GM12878 (cell line): ENCODE measurements around the gene KIFBP. TPM values are rescaled to one million over a fixed set of nuclear protein-coding genes. Genes with fewer than 3 reads are reported as not detected.

Experiments
- ATAC-seq: fragments of 200-7000 bp; cut with Tn5 transposase; 3 replicates; pipeline ENCODE4 v1.9.1; 2020; ENCODE audit warnings: mild to moderate bottlenecking, moderate library complexity
- BruUV-seq: library from RNA; stranded (reverse); fragments of 400-500 nt; replicated peaks from 2 replicates; lab custom pipeline; 2021; lab: Mats Ljungman, UMichigan
- CTCF ChIA-PET: fragments of 300-600 bp; sonication (Branson Sonifier 250); formaldehyde crosslinking; extraction: SDS; loops from one replicate; lab custom pipeline; 2021; ENCODE audit warnings: inconsistent platforms; lab: Yijun Ruan, JAX
- POLR2A ChIA-PET: fragments of 350-600 bp; formaldehyde crosslinking; extraction: SDS; loops from one replicate; lab custom pipeline; 2021; ENCODE audit warnings: inconsistent platforms; lab: Charles Lee
- RAD21 ChIA-PET: fragments of 300-600 bp; sonication (Branson Sonifier 250); formaldehyde crosslinking; loops from one replicate; lab custom pipeline; 2023; ENCODE audit warnings: antibody characterized with exemption; ENCODE audit not compliant: unreplicated experiment; lab: Charles Lee
- SMC1A ChIA-PET: fragments of 300-600 bp; sonication (Branson Sonifier 250); formaldehyde crosslinking; loops from one replicate; lab custom pipeline; 2023; ENCODE audit not compliant: unreplicated experiment, uncharacterized antibody; lab: Charles Lee
- DNase-seq: peaks from one replicate; pipeline ENCODE4 v3.0.0-alpha.2; 2011; ENCODE audit warnings: low read depth, low spot score
- FAIRE-seq: peaks from 3 replicates; lab custom pipeline; 2011; peaks lifted over from hg19 to GRCh38; lab: Jason Lieb, UNC
- H2AFZ ChIP-seq: 2 replicates; pipeline ENCODE4 v1.6.0; 2011; ENCODE audit warnings: low read depth, low read length, control low read depth; ENCODE audit not compliant: control insufficient read depth
- H3K27ac ChIP-seq: 2 replicates; pipeline ENCODE4 v1.5.1; 2011; ENCODE audit warnings: control low read depth; ENCODE audit not compliant: control insufficient read depth, insufficient read depth
- H3K27me3 ChIP-seq, 2 experiments: replicated peaks in 1 of 2; 2 replicates each; pipeline versions ENCODE4 v1.6.0 to v1.6.1; 2011; ENCODE audit warnings: low read length in 1 of 2; ENCODE audit not compliant: control insufficient read depth in 2 of 2, insufficient read depth in 2 of 2
- H3K36me3 ChIP-seq, 2 experiments: 2 replicates each; pipeline ENCODE4 v1.5.1; 2011; ENCODE audit warnings: low read length in 1 of 2; ENCODE audit not compliant: control insufficient read depth in 2 of 2, insufficient read depth in 2 of 2
- H3K4me1 ChIP-seq: 2 replicates; pipeline ENCODE4 v1.6.1; 2011; ENCODE audit warnings: mild to moderate bottlenecking, low read length, moderate library complexity, mixed read lengths; ENCODE audit not compliant: control insufficient read depth, insufficient read depth
- H3K4me2 ChIP-seq: 2 replicates; pipeline ENCODE4 v1.6.0; 2011; ENCODE audit warnings: control low read depth; ENCODE audit not compliant: control insufficient read depth, insufficient read depth
- H3K4me3 ChIP-seq: fragments of 200-600 bp; sonication (generic); 2 replicates; pipeline ENCODE4 v1.5.1; 2016
- H3K79me2 ChIP-seq: 2 replicates; pipeline ENCODE4 v1.6.0; 2011; ENCODE audit warnings: low read length; ENCODE audit not compliant: control insufficient read depth, insufficient read depth
- H3K9ac ChIP-seq: 2 replicates; pipeline ENCODE4 v1.8.0; 2011; ENCODE audit warnings: low read length, control low read depth, mixed read lengths; ENCODE audit not compliant: control insufficient read depth, insufficient read depth
- H3K9me3 ChIP-seq: replicated peaks from 3 replicates; pipeline ENCODE4 v1.5.1; 2011; ENCODE audit warnings: mild to moderate bottlenecking, low read length; ENCODE audit not compliant: control insufficient read depth, insufficient read depth
- H4K20me1 ChIP-seq: 2 replicates; pipeline ENCODE4 v1.6.0; 2011; ENCODE audit not compliant: control insufficient read depth, insufficient read depth
- CUX1 ChIP-seq: IDR thresholded peaks from 2 replicates; pipeline ENCODE4 v1.6.1; 2012; ENCODE audit warnings: improper control_type of control experiment, low read depth, low read length; ENCODE audit not compliant: insufficient replicate concordance
- FOXK2 ChIP-seq: fragments of 450-650 bp; IDR thresholded peaks from 2 replicates; pipeline ENCODE4 v1.6.1; 2017; ENCODE audit warnings: mild to moderate bottlenecking, moderate library complexity
- MYC ChIP-seq: IDR thresholded peaks from 2 replicates; pipeline ENCODE4 v1.6.1; 2011; ENCODE audit warnings: mild to moderate bottlenecking, low read length, moderate library complexity, inconsistent platforms; ENCODE audit not compliant: insufficient read depth, insufficient replicate concordance, insufficient read length, severe bottlenecking
- RAD51 ChIP-seq: fragments of 450-650 bp; IDR thresholded peaks from 2 replicates; pipeline ENCODE4 v1.6.1; 2016; ENCODE audit warnings: moderate library complexity, mild to moderate bottlenecking, inconsistent platforms
- RCOR1 ChIP-seq: conservative IDR thresholded peaks from 2 replicates; pipeline ENCODE4 v1.6.1; 2012; ENCODE audit warnings: low read depth, low read length, improper control_type of control experiment
- TARDBP ChIP-seq: IDR thresholded peaks from 2 replicates; pipeline ENCODE4 v1.6.1; 2016; ENCODE audit warnings: borderline replicate concordance
- ZNF687 ChIP-seq: fragments of 450-650 bp; IDR thresholded peaks from 2 replicates; pipeline ENCODE4 v1.6.1; 2017; ENCODE audit warnings: mild to moderate bottlenecking, moderate library complexity
- WGBS: methylation state at CpG from one replicate; pipeline ENCODE4 v1.1.6; 2016; ENCODE audit warnings: low lambda C conversion rate; ENCODE audit not compliant: insufficient replicate concordance, insufficient coverage; ENCODE audit errors: missing lambda C conversion rate; 5-methylcytosine and 5-hydroxymethylcytosine counted together
- in situ Hi-C: fragments of 300-500 bp; cut with MboI; formaldehyde crosslinking; loops from 9 replicates; pipeline ENCODE4 v1.14.3; 2018; ENCODE audit warnings: mixed read lengths
- intact Hi-C: fragments of 100-400 bp; cut with micrococcal nuclease; formaldehyde crosslinking; loops from one replicate; pipeline ENCODE4 v1.14.2; 2022; ENCODE audit not compliant: unreplicated experiment
- polyA plus RNA-seq, 11 experiments: library from polyadenylated mRNA; depleted of rRNA in 4 of 11; unstranded in 6 of 11; stranded (reverse) in 5 of 11; fragments of >200 nt; fragmentation: Nextera tagmentation in 4 of 11; fragmentation: Illumina TruSeq in 1 of 11; extraction: Ambion mirVana in 4 of 11; extraction: Trizol in 1 of 11; gene quantifications; 1 replicate in 1 of 11; 2 replicates in 10 of 11; pipeline versions ENCODE4 v1.2.1 to v1.2.3, GENCODE V29; 2011 to 2016; ENCODE audit warnings: inconsistent platforms in 2 of 11, missing spikeins in 2 of 11, low read depth in 1 of 11
- total RNA-seq, 4 experiments: library from RNA; depleted of rRNA in 3 of 4; stranded (reverse); fragments of >200 nt in 3 of 4; fragmentation: Illumina TruSeq in 1 of 4; extraction: Trizol in 1 of 4; gene quantifications; 2 replicates each; pipeline versions ENCODE4 v1.2.1 to v1.2.3, GENCODE V29; 2013 to 2021
- TF ChIP-seq, protein P1 (sequence below): fragments of 150-350 bp; IDR thresholded peaks from 2 replicates; pipeline ENCODE4 v1.6.1; 2016; ENCODE audit warnings: low read depth, low read length
- TF ChIP-seq, protein P2 (sequence below): fragments of 450-650 bp; IDR thresholded peaks from 2 replicates; pipeline ENCODE4 v1.6.1; 2014; ENCODE audit warnings: mild to moderate bottlenecking

The KIFBP gene
- total and polyA plus RNA-seq, 10 of the 15 experiments (the other 5 are each of a cell fraction or from before 2014, with no cell fraction given), result 8.6 to 29.5 (median 18.7) TPM

GRCh38 chr10:69062901-69063300 is 74.3 kb downstream of the KIFBP start:
- H3K27me3 ChIP-seq, result no peaks in the 10 kb centered on the region
- H2AFZ ChIP-seq, result no peak overlapping the region
- H3K4me3 ChIP-seq, result no peak overlapping the region
- CTCF ChIA-PET, result interaction anchor here (1.3 to 6.0 kb wide), 4 partner anchors 19 to 56 kb away, joined by 4 to 50 read pairs (median 6); partner anchors contain the start of gene SRGN
- no peaks in the 10 kb centered on the region for H4K20me1 ChIP-seq
- in situ Hi-C loops, result no loop called here
- no TSS peak for BruUV-seq
- POLR2A ChIA-PET, result interaction anchor here (0.5 to 9.9 kb wide), 4 partner anchors 13 to 59 kb away, joined by 5 to 231 read pairs (median 44); no protein-coding TSS in a partner anchor
- no peak overlapping the region for H3K9ac ChIP-seq
- FAIRE-seq (no peak), ATAC-seq (no peak), DNase-seq (no peak)
- no peak overlapping the region for H3K4me2 ChIP-seq
- H3K4me1 ChIP-seq, result peaks cover 36% of the 10 kb centered on the region
- RAD21 ChIA-PET, result interaction anchor here (1.2 to 25.6 kb wide), 4 partner anchors 12 to 57 kb away, joined by 3 to 544 read pairs (median 100); partner anchors contain the start of gene SRGN
- H3K27ac ChIP-seq, result no peak overlapping the region
- H3K9me3 ChIP-seq, result no peaks in the 10 kb centered on the region
- intact Hi-C loops, result no loop called here
- no peaks in the 10 kb centered on the region for H3K36me3 ChIP-seq
- 97% methylated on average over 5 of the region's 5 CpGs for WGBS
- SMC1A ChIA-PET, result interaction anchor here (0.9 to 9.0 kb wide), 9 partner anchors 9 to 58 kb away, joined by 3 to 253 read pairs (median 4); partner anchors contain the start of gene SRGN
- H3K79me2 ChIP-seq, result peaks cover 1% of the 10 kb centered on the region; the same call in 1 of the 2 replicates
- no peak for TF ChIP-seq RCOR1
- TF ChIP-seq FOXK2, result no peak
- TF ChIP-seq, protein P1, sequence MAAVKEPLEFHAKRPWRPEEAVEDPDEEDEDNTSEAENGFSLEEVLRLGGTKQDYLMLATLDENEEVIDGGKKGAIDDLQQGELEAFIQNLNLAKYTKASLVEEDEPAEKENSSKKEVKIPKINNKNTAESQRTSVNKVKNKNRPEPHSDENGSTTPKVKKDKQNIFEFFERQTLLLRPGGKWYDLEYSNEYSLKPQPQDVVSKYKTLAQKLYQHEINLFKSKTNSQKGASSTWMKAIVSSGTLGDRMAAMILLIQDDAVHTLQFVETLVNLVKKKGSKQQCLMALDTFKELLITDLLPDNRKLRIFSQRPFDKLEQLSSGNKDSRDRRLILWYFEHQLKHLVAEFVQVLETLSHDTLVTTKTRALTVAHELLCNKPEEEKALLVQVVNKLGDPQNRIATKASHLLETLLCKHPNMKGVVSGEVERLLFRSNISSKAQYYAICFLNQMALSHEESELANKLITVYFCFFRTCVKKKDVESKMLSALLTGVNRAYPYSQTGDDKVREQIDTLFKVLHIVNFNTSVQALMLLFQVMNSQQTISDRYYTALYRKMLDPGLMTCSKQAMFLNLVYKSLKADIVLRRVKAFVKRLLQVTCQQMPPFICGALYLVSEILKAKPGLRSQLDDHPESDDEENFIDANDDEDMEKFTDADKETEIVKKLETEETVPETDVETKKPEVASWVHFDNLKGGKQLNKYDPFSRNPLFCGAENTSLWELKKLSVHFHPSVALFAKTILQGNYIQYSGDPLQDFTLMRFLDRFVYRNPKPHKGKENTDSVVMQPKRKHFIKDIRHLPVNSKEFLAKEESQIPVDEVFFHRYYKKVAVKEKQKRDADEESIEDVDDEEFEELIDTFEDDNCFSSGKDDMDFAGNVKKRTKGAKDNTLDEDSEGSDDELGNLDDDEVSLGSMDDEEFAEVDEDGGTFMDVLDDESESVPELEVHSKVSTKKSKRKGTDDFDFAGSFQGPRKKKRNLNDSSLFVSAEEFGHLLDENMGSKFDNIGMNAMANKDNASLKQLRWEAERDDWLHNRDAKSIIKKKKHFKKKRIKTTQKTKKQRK, result no peak
- no peak for TF ChIP-seq TARDBP
- no peak for TF ChIP-seq ZNF687
- no peak for TF ChIP-seq CUX1
- TF ChIP-seq, protein P2, sequence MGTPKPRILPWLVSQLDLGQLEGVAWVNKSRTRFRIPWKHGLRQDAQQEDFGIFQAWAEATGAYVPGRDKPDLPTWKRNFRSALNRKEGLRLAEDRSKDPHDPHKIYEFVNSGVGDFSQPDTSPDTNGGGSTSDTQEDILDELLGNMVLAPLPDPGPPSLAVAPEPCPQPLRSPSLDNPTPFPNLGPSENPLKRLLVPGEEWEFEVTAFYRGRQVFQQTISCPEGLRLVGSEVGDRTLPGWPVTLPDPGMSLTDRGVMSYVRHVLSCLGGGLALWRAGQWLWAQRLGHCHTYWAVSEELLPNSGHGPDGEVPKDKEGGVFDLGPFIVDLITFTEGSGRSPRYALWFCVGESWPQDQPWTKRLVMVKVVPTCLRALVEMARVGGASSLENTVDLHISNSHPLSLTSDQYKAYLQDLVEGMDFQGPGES, result no peak
- TF ChIP-seq MYC, result no peak
- TF ChIP-seq RAD51, result no peak
